Neutrophil (primary cell): ENCODE measurements around the gene STEAP3.

Experiments used
- H3K27ac ChIP-seq: fragments of 200-600 bp; sonication (generic); 2 replicates; pipeline ENCODE4 v1.5.1; 2016; ENCODE audit warnings: mild to moderate bottlenecking, moderate library complexity
- H3K27me3 ChIP-seq: fragments of 200-600 bp; sonication (generic); 2 replicates; pipeline ENCODE4 v1.6.0; 2016; ENCODE audit warnings: mild to moderate bottlenecking
- H3K36me3 ChIP-seq: fragments of 200-600 bp; sonication (generic); 2 replicates; pipeline ENCODE4 v1.5.1; 2017
- H3K4me1 ChIP-seq, 2 experiments: fragments of 200-600 bp in 1 of 2; sonication (generic) in 1 of 2; 1 replicate in 1 of 2; 2 replicates in 1 of 2; pipeline versions ENCODE4 v1.5.1 to v1.6.1; 2013 to 2016; ENCODE audit warnings: low read depth in 1 of 2, low read length in 1 of 2, mild to moderate bottlenecking in 1 of 2, moderate library complexity in 1 of 2; ENCODE audit not compliant: control insufficient read depth in 1 of 2, insufficient read depth in 1 of 2
- H3K4me3 ChIP-seq, 2 experiments: fragments of 200-600 bp in 1 of 2; sonication (generic) in 1 of 2; 1 replicate in 1 of 2; 2 replicates in 1 of 2; pipeline ENCODE4 v1.5.1; 2013 to 2016; ENCODE audit warnings: low read depth in 1 of 2, low read length in 1 of 2, mild to moderate bottlenecking in 1 of 2, moderate library complexity in 1 of 2
- H3K9me3 ChIP-seq: fragments of 200-600 bp; sonication (generic); 2 replicates; pipeline ENCODE4 v1.5.1; 2016
- TF ChIP-seq, protein P1 (sequence below): fragments of 200-600 bp; sonication (generic); IDR thresholded peaks from 2 replicates; pipeline ENCODE4 v1.5.1; 2016; ENCODE audit warnings: antibody characterized with exemption

The STEAP3 gene

DNA sequence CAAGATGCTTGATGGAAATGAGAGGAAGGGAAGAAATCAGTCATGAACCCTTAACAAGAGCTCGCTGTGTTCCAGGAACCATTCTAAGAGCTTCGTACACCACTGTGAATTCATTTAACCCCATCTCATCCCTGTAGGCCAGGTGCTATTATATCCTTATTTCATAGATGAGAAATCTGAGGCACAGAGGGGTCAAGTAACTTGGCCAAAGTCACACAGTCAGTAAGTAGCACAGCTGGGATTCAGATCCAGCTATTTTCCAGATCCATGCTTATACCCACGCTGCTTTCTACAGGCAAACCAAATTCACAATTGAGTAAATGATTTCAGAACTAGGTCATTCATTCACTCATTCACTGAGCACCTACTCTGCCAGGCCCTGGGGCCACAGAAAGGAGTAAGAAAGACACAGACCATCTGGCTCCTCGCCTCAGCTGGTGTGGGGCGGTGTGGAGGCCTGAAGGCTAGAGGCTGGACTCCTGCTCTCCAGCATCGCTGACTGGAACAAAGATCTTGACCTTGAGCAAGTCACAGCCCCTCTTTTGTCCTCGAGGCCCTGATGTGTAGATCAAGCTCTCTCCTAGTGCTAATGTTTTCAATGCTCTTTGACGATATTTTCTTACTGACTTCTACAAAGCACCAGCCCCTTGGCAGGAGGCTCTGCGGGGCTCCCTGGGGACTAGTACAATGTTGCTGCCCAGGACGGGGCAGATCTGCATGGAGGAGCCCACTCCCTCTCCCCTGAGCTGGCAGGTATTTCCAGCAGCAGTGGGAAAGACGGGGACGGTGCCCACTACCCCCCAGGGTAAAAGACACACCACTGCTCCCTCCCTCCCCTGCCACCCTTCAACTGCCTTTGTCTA lies 26.5 kb downstream of the STEAP3 start:
- H3K36me3 ChIP-seq, result peaks cover 44% of the 10 kb centered on the region
- H3K9me3 ChIP-seq, result no peaks in the 10 kb centered on the region
- no peak overlapping the region for H3K27ac ChIP-seq
- H3K27me3 ChIP-seq, result no peaks in the 10 kb centered on the region
- H3K4me3 ChIP-seq, result no peak overlapping the region
- TF ChIP-seq, protein P1, sequence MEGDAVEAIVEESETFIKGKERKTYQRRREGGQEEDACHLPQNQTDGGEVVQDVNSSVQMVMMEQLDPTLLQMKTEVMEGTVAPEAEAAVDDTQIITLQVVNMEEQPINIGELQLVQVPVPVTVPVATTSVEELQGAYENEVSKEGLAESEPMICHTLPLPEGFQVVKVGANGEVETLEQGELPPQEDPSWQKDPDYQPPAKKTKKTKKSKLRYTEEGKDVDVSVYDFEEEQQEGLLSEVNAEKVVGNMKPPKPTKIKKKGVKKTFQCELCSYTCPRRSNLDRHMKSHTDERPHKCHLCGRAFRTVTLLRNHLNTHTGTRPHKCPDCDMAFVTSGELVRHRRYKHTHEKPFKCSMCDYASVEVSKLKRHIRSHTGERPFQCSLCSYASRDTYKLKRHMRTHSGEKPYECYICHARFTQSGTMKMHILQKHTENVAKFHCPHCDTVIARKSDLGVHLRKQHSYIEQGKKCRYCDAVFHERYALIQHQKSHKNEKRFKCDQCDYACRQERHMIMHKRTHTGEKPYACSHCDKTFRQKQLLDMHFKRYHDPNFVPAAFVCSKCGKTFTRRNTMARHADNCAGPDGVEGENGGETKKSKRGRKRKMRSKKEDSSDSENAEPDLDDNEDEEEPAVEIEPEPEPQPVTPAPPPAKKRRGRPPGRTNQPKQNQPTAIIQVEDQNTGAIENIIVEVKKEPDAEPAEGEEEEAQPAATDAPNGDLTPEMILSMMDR, result no peak
- no peaks in the 10 kb centered on the region for H3K4me1 ChIP-seq

DNA sequence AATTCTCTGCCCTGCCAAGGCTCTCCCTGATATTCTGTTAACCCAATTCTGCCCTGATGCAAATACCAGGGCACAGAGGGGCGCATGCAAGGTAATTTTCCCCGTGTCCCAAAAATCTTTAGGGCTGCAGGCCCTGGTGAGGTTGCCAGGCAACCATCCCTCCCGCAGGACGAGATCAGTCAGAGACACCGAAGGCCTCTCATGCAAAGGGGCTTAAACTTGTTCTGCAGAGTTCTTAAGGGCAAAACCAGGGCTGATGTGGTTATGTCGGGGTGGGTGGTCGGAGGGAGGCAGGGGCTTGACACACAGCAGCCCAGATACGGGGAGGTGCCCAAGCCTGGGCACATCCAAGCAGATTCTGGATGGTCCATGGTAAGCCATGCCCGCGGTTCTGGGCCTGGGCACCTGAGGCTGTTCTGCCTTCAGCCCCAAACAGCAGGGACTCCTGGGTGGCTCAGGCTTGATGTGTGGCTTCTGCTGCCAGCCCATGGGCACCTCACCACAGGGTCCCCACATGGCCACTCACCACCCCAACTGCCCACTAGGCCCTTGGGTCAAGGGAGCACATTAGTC lies 27.2 kb downstream of the STEAP3 start:
- TF ChIP-seq, protein P1, result no peak

DNA sequence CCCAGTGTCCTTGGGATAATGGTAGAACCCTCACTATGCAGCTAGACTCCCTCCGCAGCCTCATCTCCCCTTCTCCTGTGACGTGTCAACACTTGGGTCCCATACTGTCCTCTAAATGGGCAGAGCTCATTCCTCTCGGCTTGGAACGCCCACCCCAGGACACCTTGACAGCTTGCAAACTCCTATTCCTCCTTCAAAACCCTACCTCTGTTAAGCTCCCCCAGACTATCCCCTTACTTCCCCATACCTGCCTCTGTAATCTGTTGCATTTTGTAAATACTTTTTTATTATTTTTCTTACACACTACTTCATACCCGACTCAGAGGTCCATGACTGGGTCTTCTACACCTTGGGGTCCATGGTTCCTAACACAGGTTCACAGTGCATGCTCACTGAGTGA lies 28.0 kb downstream of the STEAP3 start:
- no peak overlapping the region for H3K4me3 ChIP-seq
- H3K36me3 ChIP-seq, result peaks cover 49% of the 10 kb centered on the region
- no peaks in the 10 kb centered on the region for H3K9me3 ChIP-seq
- TF ChIP-seq, protein P1, result no peak
- no peaks in the 10 kb centered on the region for H3K27me3 ChIP-seq
- H3K27ac ChIP-seq, result no peak overlapping the region
- no peaks in the 10 kb centered on the region for H3K4me1 ChIP-seq

More for the DNA sequence above, 27.2 kb downstream of the STEAP3 start:
- Histone ChIP-seq H3K9me3 (no peaks in the 10 kb centered on the region), H3K4me1 (no peaks in the 10 kb centered on the region), H3K36me3 (peaks cover 49% of the 10 kb centered on the region), H3K27me3 (no peaks in the 10 kb centered on the region), H3K4me3 (no peak overlapping the region), H3K27ac (no peak overlapping the region)

DNA sequence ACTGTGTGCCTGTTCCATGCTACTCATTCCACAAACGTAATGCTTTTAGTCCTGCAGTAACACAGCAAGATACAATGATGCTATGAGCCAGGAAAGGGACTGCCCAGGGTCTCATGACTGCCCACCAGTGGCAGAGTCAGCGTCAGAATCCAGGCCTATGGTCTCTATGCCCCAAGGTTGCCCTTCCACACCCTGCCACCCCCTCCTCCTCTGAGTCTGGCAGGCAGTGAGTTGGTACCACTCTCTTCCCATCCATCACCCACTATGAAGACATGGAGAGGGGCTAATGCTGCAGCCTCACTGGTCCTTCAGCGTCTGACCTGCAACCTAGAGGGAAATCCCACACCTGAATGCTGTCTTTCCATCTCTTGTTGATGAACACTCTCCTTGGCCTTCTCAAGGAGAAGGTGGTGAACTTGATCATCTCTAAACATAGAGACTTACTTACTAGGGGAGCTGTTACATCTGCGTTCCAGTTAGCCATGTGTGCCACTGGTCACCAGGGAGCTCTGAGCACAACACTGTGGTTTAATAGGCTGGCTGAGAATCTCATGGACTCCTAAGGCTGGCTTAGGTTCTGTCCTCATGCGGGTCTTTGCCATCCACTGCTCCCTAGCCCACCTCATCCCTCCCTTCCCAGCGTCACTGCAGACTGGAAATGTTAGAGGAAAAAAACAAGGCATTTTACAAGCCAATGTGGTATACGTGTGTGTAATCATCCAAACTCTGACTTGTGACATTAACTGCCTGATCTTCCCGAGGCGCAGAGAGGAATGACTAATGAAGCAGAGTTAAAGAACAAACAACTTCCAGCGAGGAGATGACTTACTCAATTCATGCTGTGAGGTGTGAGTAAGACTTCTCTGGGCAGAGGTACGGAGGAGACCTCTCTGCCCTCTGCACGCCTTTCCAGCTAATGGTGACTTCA lies 28.8 kb downstream of the STEAP3 start:
- Histone ChIP-seq H3K4me3 (no peak overlapping the region), H3K9me3 (no peaks in the 10 kb centered on the region), H3K27me3 (no peaks in the 10 kb centered on the region), H3K4me1 (no peaks in the 10 kb centered on the region), H3K27ac (no peak overlapping the region), H3K36me3 (peaks cover 51% of the 10 kb centered on the region)
- TF ChIP-seq, protein P1, result no peak

DNA sequence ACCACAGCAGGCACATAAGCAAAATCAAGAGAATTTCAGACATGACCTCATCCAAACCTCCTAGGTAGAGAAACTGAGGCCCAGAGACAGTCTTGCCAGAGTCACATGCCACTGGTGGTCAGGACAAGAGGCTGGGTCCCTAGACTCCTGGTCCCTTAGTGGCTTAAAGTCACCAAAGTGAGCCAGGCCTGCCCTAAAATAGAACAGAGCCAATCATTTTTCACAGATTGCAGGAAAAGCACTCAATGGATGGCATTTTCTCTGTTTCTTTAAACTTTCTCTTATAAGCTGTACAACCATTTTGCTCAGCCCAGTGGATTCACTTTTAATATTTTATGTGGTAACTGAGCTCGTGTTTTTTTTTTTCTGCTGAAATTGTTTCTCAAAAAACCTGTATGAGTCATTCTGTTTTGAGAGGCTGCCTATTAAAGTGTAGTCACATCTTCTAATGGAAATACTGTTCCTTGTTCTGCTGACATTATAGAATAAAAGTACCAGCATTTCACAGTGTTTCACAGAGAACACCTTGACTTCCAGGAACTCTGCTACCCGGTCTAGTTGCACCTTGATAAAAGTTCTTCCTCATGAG lies 29.6 kb downstream of the STEAP3 start:
- Histone ChIP-seq H3K36me3 (peaks cover 46% of the 10 kb centered on the region), H3K27me3 (no peaks in the 10 kb centered on the region), H3K9me3 (no peaks in the 10 kb centered on the region), H3K4me3 (no peak overlapping the region), H3K27ac (no peak overlapping the region), H3K4me1 (no peaks in the 10 kb centered on the region)
- TF ChIP-seq, protein P1, result no peak
